Measurements from ENCODE around the gene KCNG4.

GRCh38 chr16:84177741-84178073, 62.1 kb downstream of the KCNG4 start:
- TF ChIP-seq LEF1 (IDR thresholded peaks at IDR 0.05; ENCODE audit: borderline replicate concordance) (no peak), PKNOX1 (IDR thresholded peaks at IDR 0.05) (no peak), ELF4 (IDR thresholded peaks at IDR 0.05) (no peak), BHLHE40 (IDR thresholded peaks at IDR 0.05; ENCODE audit: borderline replicate concordance) (no peak), ARNT (IDR thresholded peaks at IDR 0.05) (no peak), FOXM1 (IDR thresholded peaks at IDR 0.05; ENCODE audit: borderline replicate concordance) (no peak), SP1 (IDR thresholded peaks at IDR 0.05) (no peak), CTBP1 (IDR thresholded peaks at IDR 0.05; ENCODE audit: borderline replicate concordance) (no peak), FOXK2 (IDR thresholded peaks at IDR 0.05) (no peak), NFRKB (IDR thresholded peaks at IDR 0.05) (no peak), FOXA1 (IDR thresholded peaks at IDR 0.05) (no peak), SUZ12 (IDR thresholded peaks at IDR 0.05) (no peak)

All from HEK293T (cell line).